Activated CD8-positive, alpha-beta memory T cell treated with anti-CD3 and anti-CD28 coated beads, Interleukin-2, amount 10 ng/mL, durations not matched to agents 7 days and 5 days (primary cell): ENCODE data around the gene NRF1. TPM values are rescaled to one million over a fixed set of nuclear protein-coding genes. Genes with fewer than 3 reads are reported as not detected.
"Not testable (repeated sequence)": the region's sequence is repeated elsewhere in the genome, so short reads cannot be mapped to it uniquely, and the experiment has no call there.

Experiments used
- ATAC-seq: fragments of 150-1000 bp; cut with Tn5 transposase; one replicate; pipeline ENCODE4 v1.10.0; 2021; ENCODE audit warnings: moderate library complexity
- CTCF ChIA-PET: fragments of 350-600 bp; sonication (Branson Sonifier 250); formaldehyde crosslinking; loops from one replicate; lab custom pipeline; 2021; ENCODE audit warnings: antibody characterized with exemption; lab: Charles Lee
- DNase-seq: peaks from one replicate; pipeline ENCODE4 v3.0.0-alpha.2; 2020
- H3K27ac Mint-ChIP-seq: one replicate; pipeline ENCODE4 v1.8.0; 2021; ENCODE audit warnings: mild to moderate bottlenecking, mixed read lengths
- H3K27me3 Mint-ChIP-seq: one replicate; pipeline ENCODE4 v1.8.0; 2021; ENCODE audit warnings: mixed read lengths
- H3K36me3 Mint-ChIP-seq: one replicate; pipeline ENCODE4 v1.8.0; 2021; ENCODE audit warnings: mild to moderate bottlenecking, mixed read lengths
- H3K4me1 Mint-ChIP-seq: one replicate; pipeline ENCODE4 v1.8.0; 2021; ENCODE audit warnings: mixed read lengths
- H3K4me3 Mint-ChIP-seq: one replicate; pipeline ENCODE4 v1.8.0; 2021; ENCODE audit warnings: mild to moderate bottlenecking, moderate library complexity, mixed read lengths
- H3K9me3 Mint-ChIP-seq: one replicate; pipeline ENCODE4 v1.8.0; 2022; ENCODE audit warnings: low read depth, mixed read lengths
- total RNA-seq, 2 experiments: library from RNA; stranded (reverse); gene quantifications; one replicate each; pipeline ENCODE4 v1.2.3, GENCODE V29; 2021

Gene NRF1
- total RNA-seq, 2 experiments from 2014 or later = 26.4 to 29.5 TPM

- Mint-ChIP-seq H3K4me1 (peaks cover 38% of the 10 kb centered on the region), H3K4me3 (no peak overlapping the region), H3K27me3 (peaks cover 71% of the 10 kb centered on the region), H3K9me3 (no peaks in the 10 kb centered on the region), H3K27ac (no peak overlapping the region), H3K36me3 (peaks cover 2% of the 10 kb centered on the region)
- ATAC-seq (no peak), DNase-seq (no peak)
- CTCF ChIA-PET = no interaction called here
Observed at GRCh38 chr7:129784437-129784782, 172.9 kb downstream of the NRF1 start.

- H3K4me3 Mint-ChIP-seq = no peak overlapping the region
- peaks cover 73% of the 10 kb centered on the region for H3K27me3 Mint-ChIP-seq
- ATAC-seq = no peak
- peaks cover 2% of the 10 kb centered on the region for H3K36me3 Mint-ChIP-seq
- H3K27ac Mint-ChIP-seq = no peak overlapping the region
- CTCF ChIA-PET = interaction anchor here (1.5 kb wide), 1 partner anchor 40 kb away, joined by 7 read pairs; no protein-coding TSS in a partner anchor
- peaks cover 38% of the 10 kb centered on the region for H3K4me1 Mint-ChIP-seq
- no peak for DNase-seq
- H3K9me3 Mint-ChIP-seq = no peaks in the 10 kb centered on the region
Observed at GRCh38 chr7:129784783-129785684, 173.5 kb downstream of the NRF1 start.

- peaks cover 37% of the 10 kb centered on the region for H3K4me1 Mint-ChIP-seq
- no peaks in the 10 kb centered on the region for H3K9me3 Mint-ChIP-seq
- no peak overlapping the region for H3K27ac Mint-ChIP-seq
- ATAC-seq = no peak
- no peak overlapping the region for H3K4me3 Mint-ChIP-seq
- peaks cover 2% of the 10 kb centered on the region for H3K36me3 Mint-ChIP-seq
- no peak for DNase-seq
- peaks cover 76% of the 10 kb centered on the region for H3K27me3 Mint-ChIP-seq
- CTCF ChIA-PET = interaction anchor here (0.6 to 1.5 kb wide), 2 partner anchors 35 to 39 kb away, joined by 3 to 7 read pairs; no protein-coding TSS in a partner anchor
Observed at GRCh38 chr7:129785685-129786514, 174.4 kb downstream of the NRF1 start.

- Mint-ChIP-seq H3K27me3 (peaks cover 72% of the 10 kb centered on the region), H3K36me3 (peaks cover 2% of the 10 kb centered on the region), H3K27ac (no peak overlapping the region), H3K4me1 (peaks cover 28% of the 10 kb centered on the region), H3K4me3 (no peak overlapping the region), H3K9me3 (no peaks in the 10 kb centered on the region)
- CTCF ChIA-PET = no interaction called here
- DNase-seq (no peak), ATAC-seq (no peak)
Observed at GRCh38 chr7:129786825-129787563, 175.5 kb downstream of the NRF1 start.

GRCh38 chr7:129789000-129789399, 177.5 kb downstream of the NRF1 start:
- H3K36me3 Mint-ChIP-seq = no peaks in the 10 kb centered on the region
- CTCF ChIA-PET = no interaction called here
- H3K9me3 Mint-ChIP-seq = no peaks in the 10 kb centered on the region
- no peak overlapping the region for H3K27ac Mint-ChIP-seq
- peaks cover 12% of the 10 kb centered on the region for H3K4me1 Mint-ChIP-seq
- no peak for DNase-seq
- no peak overlapping the region for H3K4me3 Mint-ChIP-seq
- ATAC-seq = no peak
- peaks cover 60% of the 10 kb centered on the region for H3K27me3 Mint-ChIP-seq

GRCh38 chr7:129789652-129790051, 178.1 kb downstream of the NRF1 start:
- H3K36me3 Mint-ChIP-seq = no peaks in the 10 kb centered on the region
- H3K4me1 Mint-ChIP-seq = peaks cover 12% of the 10 kb centered on the region
- no peaks in the 10 kb centered on the region for H3K9me3 Mint-ChIP-seq
- H3K27me3 Mint-ChIP-seq = peaks cover 56% of the 10 kb centered on the region
- CTCF ChIA-PET = no interaction called here
- no peak overlapping the region for H3K4me3 Mint-ChIP-seq
- DNase-seq (no peak), ATAC-seq (no peak)
- no peak overlapping the region for H3K27ac Mint-ChIP-seq

GRCh38 chr7:129790136-129790535, 178.6 kb downstream of the NRF1 start:
- no peaks in the 10 kb centered on the region for H3K36me3 Mint-ChIP-seq
- DNase-seq (no peak), ATAC-seq (no peak)
- CTCF ChIA-PET = no interaction called here
- no peak overlapping the region for H3K4me3 Mint-ChIP-seq
- H3K4me1 Mint-ChIP-seq = peaks cover 8% of the 10 kb centered on the region
- H3K9me3 Mint-ChIP-seq = no peaks in the 10 kb centered on the region
- H3K27ac Mint-ChIP-seq = no peak overlapping the region
- H3K27me3 Mint-ChIP-seq = peaks cover 51% of the 10 kb centered on the region

GRCh38 chr7:129792721-129793120, 181.2 kb downstream of the NRF1 start:
- Mint-ChIP-seq H3K9me3 (no peaks in the 10 kb centered on the region), H3K27ac (no peak overlapping the region), H3K27me3 (peaks cover 26% of the 10 kb centered on the region), H3K4me1 (no peaks in the 10 kb centered on the region), H3K36me3 (no peaks in the 10 kb centered on the region), H3K4me3 (no peak overlapping the region)
- CTCF ChIA-PET = no interaction called here
- ATAC-seq (no peak), DNase-seq (no peak)

GRCh38 chr7:129793506-129794310, 182.2 kb downstream of the NRF1 start:
- ATAC-seq = no peak
- Mint-ChIP-seq H3K27ac (no peak overlapping the region), H3K4me1 (no peaks in the 10 kb centered on the region), H3K27me3 (peaks cover 22% of the 10 kb centered on the region), H3K4me3 (no peak overlapping the region), H3K9me3 (no peaks in the 10 kb centered on the region), H3K36me3 (no peaks in the 10 kb centered on the region)
- CTCF ChIA-PET = no interaction called here
- DNase-seq = no peak

GRCh38 chr7:129794461-129794860, 182.9 kb downstream of the NRF1 start:
- H3K4me1 Mint-ChIP-seq, CTCF ChIA-PET, H3K9me3 Mint-ChIP-seq, H3K4me3 Mint-ChIP-seq, ATAC-seq, DNase-seq, H3K27ac Mint-ChIP-seq, H3K36me3 Mint-ChIP-seq: not testable (repeated sequence)
- H3K27me3 Mint-ChIP-seq = peaks cover 17% of the 10 kb centered on the region

- Mint-ChIP-seq H3K36me3 (no peaks in the 10 kb centered on the region), H3K4me1 (no peaks in the 10 kb centered on the region), H3K9me3 (no peaks in the 10 kb centered on the region), H3K4me3 (no peak overlapping the region), H3K27me3 (peaks cover 10% of the 10 kb centered on the region), H3K27ac (no peak overlapping the region)
- CTCF ChIA-PET = no interaction called here
- ATAC-seq (no peak), DNase-seq (no peak)
Observed at GRCh38 chr7:129796186-129796775, 184.8 kb downstream of the NRF1 start.

GRCh38 chr7:129797214-129797789, 185.8 kb downstream of the NRF1 start:
- ATAC-seq (no peak), DNase-seq (no peak)
- Mint-ChIP-seq H3K4me1 (no peaks in the 10 kb centered on the region), H3K36me3 (no peaks in the 10 kb centered on the region), H3K27me3 (peaks cover 8% of the 10 kb centered on the region), H3K4me3 (no peak overlapping the region), H3K27ac (no peak overlapping the region), H3K9me3 (no peaks in the 10 kb centered on the region)
- CTCF ChIA-PET = no interaction called here
